ENCODE data around the gene GATAD2A.

DNA sequence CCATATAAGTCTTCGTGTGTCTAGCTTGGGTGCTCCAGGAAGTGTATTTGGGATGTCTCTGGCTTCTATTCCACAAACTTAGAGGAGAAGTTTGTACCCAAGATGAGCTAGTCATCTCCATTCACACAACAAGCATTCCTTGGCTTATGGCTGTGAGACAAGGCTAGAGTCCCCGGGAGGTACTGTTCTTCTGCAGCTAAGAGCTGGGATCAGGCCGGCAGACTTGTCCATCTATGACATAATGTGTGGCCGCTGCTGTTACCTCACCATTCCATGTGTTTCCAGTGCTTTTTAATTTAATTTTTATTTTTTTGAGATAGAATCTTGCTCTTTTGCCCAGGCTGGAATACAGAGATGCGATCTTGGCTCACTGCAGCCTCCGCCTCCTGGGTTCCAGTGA lies 20.7 kb downstream of the GATAD2A start:
- TF ChIP-seq, protein P1, sequence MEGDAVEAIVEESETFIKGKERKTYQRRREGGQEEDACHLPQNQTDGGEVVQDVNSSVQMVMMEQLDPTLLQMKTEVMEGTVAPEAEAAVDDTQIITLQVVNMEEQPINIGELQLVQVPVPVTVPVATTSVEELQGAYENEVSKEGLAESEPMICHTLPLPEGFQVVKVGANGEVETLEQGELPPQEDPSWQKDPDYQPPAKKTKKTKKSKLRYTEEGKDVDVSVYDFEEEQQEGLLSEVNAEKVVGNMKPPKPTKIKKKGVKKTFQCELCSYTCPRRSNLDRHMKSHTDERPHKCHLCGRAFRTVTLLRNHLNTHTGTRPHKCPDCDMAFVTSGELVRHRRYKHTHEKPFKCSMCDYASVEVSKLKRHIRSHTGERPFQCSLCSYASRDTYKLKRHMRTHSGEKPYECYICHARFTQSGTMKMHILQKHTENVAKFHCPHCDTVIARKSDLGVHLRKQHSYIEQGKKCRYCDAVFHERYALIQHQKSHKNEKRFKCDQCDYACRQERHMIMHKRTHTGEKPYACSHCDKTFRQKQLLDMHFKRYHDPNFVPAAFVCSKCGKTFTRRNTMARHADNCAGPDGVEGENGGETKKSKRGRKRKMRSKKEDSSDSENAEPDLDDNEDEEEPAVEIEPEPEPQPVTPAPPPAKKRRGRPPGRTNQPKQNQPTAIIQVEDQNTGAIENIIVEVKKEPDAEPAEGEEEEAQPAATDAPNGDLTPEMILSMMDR (IDR thresholded peaks at IDR 0.05), result no peak
- TF ChIP-seq POLR2AphosphoS5 (IDR thresholded peaks at IDR 0.05), result no peak

Data from sigmoid colon (tissue), 4 donors.